SK-N-SH treated with all-trans-retinoic acid at 6 μM for 48 hours (cell line): ENCODE results near the gene EFEMP1.

Experiments
- CREB5 ChIP-seq: fragments of 250-450 bp; sonication (Bioruptor Pico); IDR thresholded peaks from 2 replicates; pipeline ENCODE4 v1.5.1; 2020; ENCODE audit warnings: low read depth, mild to moderate bottlenecking, moderate library complexity
- OSR1 ChIP-seq: fragments of 250-450 bp; sonication (Bioruptor Pico); IDR thresholded peaks from 2 replicates; pipeline ENCODE4 v1.8.0; 2022; ENCODE audit warnings: moderate library complexity, mild to moderate bottlenecking, inconsistent platforms
- SNAI2 ChIP-seq: fragments of 250-450 bp; sonication (Bioruptor Pico); IDR thresholded peaks from 2 replicates; pipeline ENCODE4 v1.5.0; 2020; ENCODE audit warnings: mild to moderate bottlenecking, moderate library complexity
- TSHZ2 ChIP-seq: fragments of 250-450 bp; sonication (Bioruptor Pico); IDR thresholded peaks from 2 replicates; pipeline ENCODE4 v1.5.0; 2020; ENCODE audit warnings: mild to moderate bottlenecking, moderate library complexity
- ZFP30 ChIP-seq: fragments of 450-650 bp; formaldehyde crosslinking; IDR thresholded peaks from 2 replicates; pipeline ENCODE4 v1.5.0; 2022; ENCODE audit warnings: mild to moderate bottlenecking, moderate library complexity
- ZNF565 ChIP-seq: fragments of 450-650 bp; formaldehyde crosslinking; conservative IDR thresholded peaks from 2 replicates; pipeline ENCODE4 v1.5.0; 2020; ENCODE audit warnings: low read depth, mild to moderate bottlenecking, moderate library complexity

- TF ChIP-seq ZFP30 (no peak), CREB5 (CRISPR knock-in tag) (no peak), ZNF565 (no peak), OSR1 (CRISPR knock-in tag) (no peak), TSHZ2 (CRISPR knock-in tag) (no peak), SNAI2 (CRISPR knock-in tag) (no peak)
These were observed 53.8 kb downstream of the EFEMP1 start for GRCh38 chr2:55869637-55870325.
